HG03521 (cell line): ENCODE results near the gene ZIC5.

ENCODE experiments used
- ATAC-seq: cut with Tn5 transposase; IDR thresholded peaks from one replicate; pipeline ENCODE4 v1.9.1; 2021; ENCODE audit warnings: mild to moderate bottlenecking, moderate library complexity; ENCODE audit not compliant: unreplicated experiment

Gene ZIC5

GRCh38 chr13:99976575-99976974 lies 5.0 kb upstream of the ZIC5 start:
- no peak for ATAC-seq

GRCh38 chr13:99975626-99976025 lies 4.1 kb upstream of the ZIC5 start:
- ATAC-seq = no peak

GRCh38 chr13:99974939-99975561 lies 3.5 kb upstream of the ZIC5 start:
- no peak for ATAC-seq

- ATAC-seq = no peak
These were observed 2.9 kb upstream of the ZIC5 start for GRCh38 chr13:99974296-99974938.

GRCh38 chr13:99973808-99974185 lies 2.2 kb upstream of the ZIC5 start:
- no peak for ATAC-seq

- no peak for ATAC-seq
These were observed 1.7 kb upstream of the ZIC5 start for GRCh38 chr13:99973163-99973807.

- ATAC-seq = no peak
These were observed 694 bp upstream of the ZIC5 start for GRCh38 chr13:99972190-99972731.

- ATAC-seq = no peak
These were observed 654 bp downstream of the ZIC5 start for GRCh38 chr13:99970651-99971575.

- ATAC-seq = no peak
These were observed 1.5 kb downstream of the ZIC5 start for GRCh38 chr13:99969919-99970650.

GRCh38 chr13:99969453-99969918 lies 2.1 kb downstream of the ZIC5 start:
- ATAC-seq = no peak

GRCh38 chr13:99968521-99969452 lies 2.8 kb downstream of the ZIC5 start:
- no peak for ATAC-seq

GRCh38 chr13:99967869-99968520 lies 3.6 kb downstream of the ZIC5 start:
- ATAC-seq = no peak

GRCh38 chr13:99967498-99967868 lies 4.1 kb downstream of the ZIC5 start:
- no peak for ATAC-seq

GRCh38 chr13:99966064-99966805 lies 5.3 kb downstream of the ZIC5 start:
- ATAC-seq = no peak

- no peak for ATAC-seq
These were observed 6.1 kb downstream of the ZIC5 start for GRCh38 chr13:99965329-99966000.

GRCh38 chr13:99963816-99964339 lies 7.7 kb downstream of the ZIC5 start:
- ATAC-seq = no peak

GRCh38 chr13:99962242-99962641 lies 9.3 kb downstream of the ZIC5 start:
- ATAC-seq = no peak
